ENCODE data around the gene PRAMEF11. TPM values are rescaled to one million over a fixed set of nuclear protein-coding genes. Genes with fewer than 3 reads are reported as not detected.

The PRAMEF11 gene
- total RNA-seq, 1 donor from 2014 or later = not detected

DNA sequence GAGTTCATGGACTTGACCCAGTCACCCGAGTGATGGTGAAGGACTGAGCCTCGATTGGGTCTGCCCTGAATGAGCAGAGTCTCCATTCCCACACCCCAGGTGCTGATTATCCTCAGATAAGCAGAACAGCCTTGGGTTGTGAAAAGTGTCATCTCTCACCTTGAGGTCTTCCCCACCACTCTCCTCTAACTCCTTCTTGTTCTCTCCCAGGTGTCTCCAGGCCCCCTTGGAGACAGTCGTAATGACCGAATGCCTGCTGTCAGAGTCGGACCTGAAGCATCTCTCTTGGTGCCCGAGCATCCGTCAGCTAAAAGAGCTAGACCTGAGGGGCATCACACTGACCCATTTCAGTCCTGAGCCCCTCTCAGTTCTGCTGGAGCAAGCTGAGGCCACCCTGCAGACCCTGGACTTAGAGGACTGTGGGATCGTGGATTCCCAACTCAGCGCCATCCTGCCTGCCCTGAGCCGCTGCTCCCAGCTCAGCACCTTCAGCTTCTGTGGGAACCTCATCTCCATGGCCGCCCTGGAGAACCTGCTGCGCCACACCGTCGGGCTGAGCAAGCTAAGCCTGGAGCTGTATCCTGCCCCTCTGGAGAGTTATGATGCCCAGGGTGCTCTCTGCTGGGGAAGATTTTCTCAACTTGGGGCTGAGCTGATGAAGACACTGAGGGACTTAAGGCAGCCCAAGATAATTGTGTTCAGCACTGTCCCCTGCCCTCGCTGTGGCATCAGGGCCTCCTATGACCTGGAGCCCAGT lies 54.2 kb downstream of the PRAMEF11 start:
- ATAC-seq (no peak), DNase-seq (ENCODE audit: missing footprints) (no peak)
- intact Hi-C loops (cut with DNase I) = no loop called here

GRCh38 chr1:12775443-12775842 lies 55.8 kb downstream of the PRAMEF11 start:
- intact Hi-C loops (cut with DNase I) = no loop called here

GRCh38 chr1:12774801-12775345 lies 56.3 kb downstream of the PRAMEF11 start:
- ATAC-seq (no peak), DNase-seq (ENCODE audit: missing footprints) (no peak)
- intact Hi-C loops (cut with DNase I) = no loop called here

More at GRCh38 chr1:12775443-12775842, 55.8 kb downstream of the PRAMEF11 start:
- ATAC-seq (no peak), DNase-seq (ENCODE audit: missing footprints) (no peak)

Other genes starting within 250 kb of the PRAMEF11 start
- gene DHRS3, start 213.2 kb downstream of the PRAMEF11 start, total RNA-seq = 81.0 TPM
- not detected for gene AADACL4, start 187.3 kb downstream of the PRAMEF11 start, total RNA-seq
- gene AADACL3, start 115.3 kb downstream of the PRAMEF11 start, total RNA-seq = not detected
- gene CFAP107, start 85.2 kb downstream of the PRAMEF11 start, total RNA-seq = not detected
- gene PRAMEF12, start 57.7 kb downstream of the PRAMEF11 start, total RNA-seq = not detected
- gene PRAMEF1, start 40.0 kb downstream of the PRAMEF11 start, total RNA-seq = not detected
- gene HNRNPCL1, start 17.3 kb upstream of the PRAMEF11 start, total RNA-seq = not detected
- gene PRAMEF2, start 25.7 kb upstream of the PRAMEF11 start, total RNA-seq = not detected
- gene PRAMEF4, start 54.8 kb upstream of the PRAMEF11 start, total RNA-seq = not detected
- gene PRAMEF10, start 66.9 kb upstream of the PRAMEF11 start, total RNA-seq = not detected
- not detected for gene PRAMEF7, start 85.2 kb upstream of the PRAMEF11 start, total RNA-seq
- gene PRAMEF6, start 116.2 kb upstream of the PRAMEF11 start, total RNA-seq = not detected
- not detected for gene PRAMEF27, start 225.2 kb upstream of the PRAMEF11 start, total RNA-seq
- not detected for gene HNRNPCL3, start 229.4 kb upstream of the PRAMEF11 start, total RNA-seq
- not detected for gene PRAMEF25, start 239.4 kb upstream of the PRAMEF11 start, total RNA-seq